Measurements from ENCODE around the gene SARS1.

- TF ChIP-seq, protein P1, sequence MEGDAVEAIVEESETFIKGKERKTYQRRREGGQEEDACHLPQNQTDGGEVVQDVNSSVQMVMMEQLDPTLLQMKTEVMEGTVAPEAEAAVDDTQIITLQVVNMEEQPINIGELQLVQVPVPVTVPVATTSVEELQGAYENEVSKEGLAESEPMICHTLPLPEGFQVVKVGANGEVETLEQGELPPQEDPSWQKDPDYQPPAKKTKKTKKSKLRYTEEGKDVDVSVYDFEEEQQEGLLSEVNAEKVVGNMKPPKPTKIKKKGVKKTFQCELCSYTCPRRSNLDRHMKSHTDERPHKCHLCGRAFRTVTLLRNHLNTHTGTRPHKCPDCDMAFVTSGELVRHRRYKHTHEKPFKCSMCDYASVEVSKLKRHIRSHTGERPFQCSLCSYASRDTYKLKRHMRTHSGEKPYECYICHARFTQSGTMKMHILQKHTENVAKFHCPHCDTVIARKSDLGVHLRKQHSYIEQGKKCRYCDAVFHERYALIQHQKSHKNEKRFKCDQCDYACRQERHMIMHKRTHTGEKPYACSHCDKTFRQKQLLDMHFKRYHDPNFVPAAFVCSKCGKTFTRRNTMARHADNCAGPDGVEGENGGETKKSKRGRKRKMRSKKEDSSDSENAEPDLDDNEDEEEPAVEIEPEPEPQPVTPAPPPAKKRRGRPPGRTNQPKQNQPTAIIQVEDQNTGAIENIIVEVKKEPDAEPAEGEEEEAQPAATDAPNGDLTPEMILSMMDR (IDR thresholded peaks at IDR 0.05; ENCODE audit: insufficient read depth, low read length, poor library complexity, severe bottlenecking): no peak
- no peak for TF ChIP-seq EZH2phosphoT487 (conservative IDR thresholded peaks at IDR 0.05; ENCODE audit: low read length)
Measured at GRCh38 chr1:109225308-109225707, 11.6 kb downstream of the SARS1 start.

All from SU-DHL-6 (cell line).